Measurements from ENCODE around the gene TNFRSF9.

GRCh38 chr1:7932524-7933138 is 8.0 kb downstream of the TNFRSF9 start:
- no peak for TF ChIP-seq CTCF (IDR thresholded peaks at IDR 0.05)
- TF ChIP-seq POLR2A (IDR thresholded peaks at IDR 0.05), result no peak
- TF ChIP-seq POLR2AphosphoS5 (IDR thresholded peaks at IDR 0.05), result no peak
- TF ChIP-seq EP300 (IDR thresholded peaks at IDR 0.05; ENCODE audit: low read depth), result no peak

Data from transverse colon (tissue), 4 donors.